ENCODE data around the gene GALNT11. TPM values are rescaled to one million over a fixed set of nuclear protein-coding genes. Genes with fewer than 3 reads are reported as not detected.

GALNT11 gene
- total and polyA plus RNA-seq, 12 donors, result 13.2 to 28.4 (median 21.7) TPM

GRCh38 chr7:152117356-152117755 lies 91.9 kb downstream of the GALNT11 start:
- intact Hi-C loops (cut with DNase I), result no loop called here
- Histone ChIP-seq H3K9me3 (no peaks in the 10 kb centered on the region), H3K27me3 (no peaks in the 10 kb centered on the region), H3K4me3 (no peak overlapping the region), H3K4me1 (no peaks in the 10 kb centered on the region), H3K27ac (no peak overlapping the region), H3K36me3 (peaks cover 0 to 96% (median 47%) of the 10 kb centered on the region in 9 donors)
- ATAC-seq (no peak), DNase-seq (no peak)
- TF ChIP-seq CTCF (IDR thresholded peaks at IDR 0.05), result no peak
- WGBS, 2 donors, result 92 to 96% methylated on average over 8 of the region's 8 CpGs

GRCh38 chr7:152120210-152120609 lies 94.7 kb downstream of the GALNT11 start:
- H3K27ac ChIP-seq, result no peak overlapping the region
- no peaks in the 10 kb centered on the region for H3K4me1 ChIP-seq
- no peaks in the 10 kb centered on the region for H3K27me3 ChIP-seq
- intact Hi-C loops (cut with DNase I), result no loop called here
- WGBS, 2 donors, result 93% methylated on average over 6 of the region's 6 CpGs
- DNase-seq (no peak), ATAC-seq (no peak)
- peaks cover 0 to 12% (median 5%) of the 10 kb centered on the region in 11 donors for H3K9me3 ChIP-seq
- no peak for TF ChIP-seq CTCF (IDR thresholded peaks at IDR 0.05)
- H3K4me3 ChIP-seq, result no peak overlapping the region
- peaks cover 0 to 100% (median 35%) of the 10 kb centered on the region in 9 donors for H3K36me3 ChIP-seq

- DNase-seq (no peak), ATAC-seq (no peak)
- H3K4me1 ChIP-seq, result no peaks in the 10 kb centered on the region
- no peaks in the 10 kb centered on the region for H3K27me3 ChIP-seq
- no peak overlapping the region for H3K27ac ChIP-seq
- no peak overlapping the region for H3K4me3 ChIP-seq
- WGBS, 2 donors, result 96 to 97% methylated on average over 7 of the region's 7 CpGs
- peaks cover 0 to 15% (median 5%) of the 10 kb centered on the region in 11 donors for H3K9me3 ChIP-seq
- TF ChIP-seq CTCF (IDR thresholded peaks at IDR 0.05), result no peak
- intact Hi-C loops (cut with DNase I), result no loop called here
- H3K36me3 ChIP-seq, result peaks cover 0 to 100% (median 35%) of the 10 kb centered on the region in 9 donors
Measured at GRCh38 chr7:152120776-152121175, 95.3 kb downstream of the GALNT11 start.

- peaks cover 0 to 15% (median 5%) of the 10 kb centered on the region in 11 donors for H3K9me3 ChIP-seq
- no peaks in the 10 kb centered on the region for H3K4me1 ChIP-seq
- TF ChIP-seq CTCF (IDR thresholded peaks at IDR 0.05), result no peak
- H3K4me3 ChIP-seq, result no peak overlapping the region
- H3K36me3 ChIP-seq, result peaks cover 0 to 100% (median 38%) of the 10 kb centered on the region in 9 donors
- H3K27me3 ChIP-seq, result no peaks in the 10 kb centered on the region
- no peak for ATAC-seq
- intact Hi-C loops (cut with DNase I), result no loop called here
- DNase-seq, result no peak
- H3K27ac ChIP-seq, result no peak overlapping the region
- WGBS, 2 donors, result 95 to 96% methylated on average over 9 of the region's 9 CpGs
Measured at GRCh38 chr7:152121432-152121831, 96.0 kb downstream of the GALNT11 start.
